PFSK-1 (cell line): ENCODE results near the gene TP63.

Experiments used
- FOXP2 ChIP-seq: optimal IDR thresholded peaks from 2 replicates; pipeline ENCODE3; 2011; ENCODE audit warnings: borderline replicate concordance, control low read depth, inconsistent platforms; ENCODE audit not compliant: insufficient read depth; ENCODE audit errors: extremely low read length, extremely low read depth
- POLR2AphosphoS5 ChIP-seq: IDR thresholded peaks from 2 replicates; pipeline ENCODE4 v1.6.1; 2012; ENCODE audit warnings: low read depth, mild to moderate bottlenecking, control low read depth, low read length, moderate library complexity
- SIN3A ChIP-seq: IDR thresholded peaks from 2 replicates; pipeline ENCODE4 v1.6.1; 2012; ENCODE audit warnings: mild to moderate bottlenecking, low read length, moderate library complexity, borderline replicate concordance; ENCODE audit not compliant: insufficient read depth
- TAF1 ChIP-seq: IDR thresholded peaks from 2 replicates; pipeline ENCODE4 v1.6.1; 2012; ENCODE audit warnings: low read length, control low read depth, borderline replicate concordance; ENCODE audit not compliant: insufficient read depth
- TF ChIP-seq, protein P1 (sequence below), 2 experiments: IDR thresholded peaks; 2 replicates each; pipeline versions ENCODE4 v1.6.1 to v1.8.0; 2011 to 2012; ENCODE audit warnings: low read depth in 2 of 2, low read length in 2 of 2, control low read depth in 1 of 2, inconsistent platforms in 1 of 2, mild to moderate bottlenecking in 1 of 2, moderate library complexity in 1 of 2; ENCODE audit not compliant: insufficient read depth in 1 of 2

DNA sequence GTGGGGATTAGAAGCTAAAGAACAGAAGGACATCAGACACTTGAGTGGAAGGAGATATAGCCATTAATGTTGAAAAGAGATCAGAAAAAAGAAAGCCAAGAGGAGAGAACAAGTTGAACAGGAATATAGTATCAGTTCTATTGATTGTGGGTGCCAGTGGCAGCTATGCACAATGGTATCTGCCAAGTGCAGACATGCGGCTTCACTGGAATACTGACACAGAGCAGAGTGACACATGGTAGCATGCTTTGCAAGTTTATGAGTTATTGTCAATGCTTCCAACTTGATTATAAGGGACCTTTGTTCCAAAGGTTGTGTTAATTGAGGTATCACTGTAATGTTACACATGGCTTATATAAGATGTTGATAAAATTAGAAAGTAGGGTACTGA, 42.0 kb upstream of the TP63 start:
- TF ChIP-seq POLR2AphosphoS5 (no peak), FOXP2 (no peak), TAF1 (no peak), SIN3A (no peak)
- TF ChIP-seq, protein P1, sequence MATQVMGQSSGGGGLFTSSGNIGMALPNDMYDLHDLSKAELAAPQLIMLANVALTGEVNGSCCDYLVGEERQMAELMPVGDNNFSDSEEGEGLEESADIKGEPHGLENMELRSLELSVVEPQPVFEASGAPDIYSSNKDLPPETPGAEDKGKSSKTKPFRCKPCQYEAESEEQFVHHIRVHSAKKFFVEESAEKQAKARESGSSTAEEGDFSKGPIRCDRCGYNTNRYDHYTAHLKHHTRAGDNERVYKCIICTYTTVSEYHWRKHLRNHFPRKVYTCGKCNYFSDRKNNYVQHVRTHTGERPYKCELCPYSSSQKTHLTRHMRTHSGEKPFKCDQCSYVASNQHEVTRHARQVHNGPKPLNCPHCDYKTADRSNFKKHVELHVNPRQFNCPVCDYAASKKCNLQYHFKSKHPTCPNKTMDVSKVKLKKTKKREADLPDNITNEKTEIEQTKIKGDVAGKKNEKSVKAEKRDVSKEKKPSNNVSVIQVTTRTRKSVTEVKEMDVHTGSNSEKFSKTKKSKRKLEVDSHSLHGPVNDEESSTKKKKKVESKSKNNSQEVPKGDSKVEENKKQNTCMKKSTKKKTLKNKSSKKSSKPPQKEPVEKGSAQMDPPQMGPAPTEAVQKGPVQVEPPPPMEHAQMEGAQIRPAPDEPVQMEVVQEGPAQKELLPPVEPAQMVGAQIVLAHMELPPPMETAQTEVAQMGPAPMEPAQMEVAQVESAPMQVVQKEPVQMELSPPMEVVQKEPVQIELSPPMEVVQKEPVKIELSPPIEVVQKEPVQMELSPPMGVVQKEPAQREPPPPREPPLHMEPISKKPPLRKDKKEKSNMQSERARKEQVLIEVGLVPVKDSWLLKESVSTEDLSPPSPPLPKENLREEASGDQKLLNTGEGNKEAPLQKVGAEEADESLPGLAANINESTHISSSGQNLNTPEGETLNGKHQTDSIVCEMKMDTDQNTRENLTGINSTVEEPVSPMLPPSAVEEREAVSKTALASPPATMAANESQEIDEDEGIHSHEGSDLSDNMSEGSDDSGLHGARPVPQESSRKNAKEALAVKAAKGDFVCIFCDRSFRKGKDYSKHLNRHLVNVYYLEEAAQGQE (IDR thresholded peaks at IDR 0.05; ENCODE audit: insufficient read depth in 1 of 2, low read depth in 2 of 2, low read length in 2 of 2) = no peak
